ENCODE measurements around the gene HCLS1.
"Not testable (repeated sequence)": the region's sequence is repeated elsewhere in the genome, so short reads cannot be mapped to it uniquely, and the experiment has no call there.

Gene HCLS1

GRCh38 chr3:121595765-121596406 is 64.8 kb downstream of the HCLS1 start:
- no peak for DNase-seq (ENCODE audit: low spot score)

GRCh38 chr3:121594850-121595249 is 65.9 kb downstream of the HCLS1 start:
- DNase-seq (ENCODE audit: low spot score): no peak

DNA sequence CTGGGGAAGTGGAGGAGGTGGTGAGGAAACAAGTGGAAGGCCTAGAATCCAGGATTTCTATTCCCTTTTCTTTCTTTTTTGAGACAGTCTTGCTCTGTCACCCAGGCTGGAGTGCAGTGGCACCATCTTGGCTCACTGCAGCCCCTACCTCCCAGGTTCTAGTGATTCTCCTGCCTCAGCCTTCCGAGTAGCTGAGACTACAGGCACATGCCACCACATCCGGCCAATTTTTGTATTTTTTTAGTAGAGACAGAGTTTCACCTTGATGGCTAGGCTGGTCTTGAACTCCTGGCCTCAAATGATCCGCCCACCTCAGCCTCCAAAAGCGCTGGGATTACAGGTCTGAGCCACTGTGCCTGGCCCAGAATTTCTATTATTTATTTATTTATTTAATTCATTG is 66.9 kb downstream of the HCLS1 start:
- DNase-seq (ENCODE audit: low spot score): not testable (repeated sequence)

DNA sequence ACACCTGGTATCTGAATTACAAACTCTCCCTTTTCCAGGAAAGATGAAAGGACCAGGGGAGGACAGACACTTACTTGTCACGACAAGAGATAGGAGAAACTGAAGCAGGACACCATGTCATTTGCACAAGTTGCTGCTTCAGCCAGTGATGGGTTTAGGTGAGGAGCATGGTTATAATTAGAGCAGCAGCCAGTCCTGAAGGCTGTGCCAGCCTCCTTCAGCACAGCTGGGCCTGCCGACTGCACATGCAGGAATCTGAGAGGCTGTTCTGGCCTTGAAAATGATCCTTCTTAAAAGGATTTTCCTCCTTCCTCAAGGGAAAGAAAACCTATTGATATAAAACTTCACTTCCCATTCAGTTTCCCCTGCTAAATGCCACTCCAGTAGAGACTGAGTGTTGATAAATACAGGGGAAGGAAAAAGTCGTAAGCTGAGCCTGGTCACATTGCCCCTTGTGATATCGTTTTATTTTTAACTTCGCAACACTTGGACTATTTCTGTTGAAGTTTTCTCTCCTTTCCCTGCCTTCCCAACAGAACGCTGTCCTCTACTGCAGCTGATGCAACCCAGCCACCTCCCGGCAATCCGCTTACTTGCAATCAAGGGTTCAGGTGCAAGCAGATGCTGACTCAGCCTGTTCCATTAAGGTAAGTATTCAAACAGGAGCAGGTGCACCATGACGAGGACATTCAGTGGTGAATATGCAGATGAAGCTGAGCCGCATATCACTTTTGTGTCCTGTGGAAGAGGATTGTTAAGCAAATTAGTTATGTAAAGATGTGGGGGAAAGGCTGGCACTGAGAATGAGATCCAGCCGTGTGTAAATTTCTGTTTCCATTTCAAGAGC is 67.6 kb downstream of the HCLS1 start, which contains the start of gene FBXO40:
Gene FBXO40 (plus strand): TSS at position 524 of the 847 bp plus-strand sequence. CDS start 27,197 bp downstream, outside the sequence.
- DNase-seq (ENCODE audit: low spot score): no peak

DNA sequence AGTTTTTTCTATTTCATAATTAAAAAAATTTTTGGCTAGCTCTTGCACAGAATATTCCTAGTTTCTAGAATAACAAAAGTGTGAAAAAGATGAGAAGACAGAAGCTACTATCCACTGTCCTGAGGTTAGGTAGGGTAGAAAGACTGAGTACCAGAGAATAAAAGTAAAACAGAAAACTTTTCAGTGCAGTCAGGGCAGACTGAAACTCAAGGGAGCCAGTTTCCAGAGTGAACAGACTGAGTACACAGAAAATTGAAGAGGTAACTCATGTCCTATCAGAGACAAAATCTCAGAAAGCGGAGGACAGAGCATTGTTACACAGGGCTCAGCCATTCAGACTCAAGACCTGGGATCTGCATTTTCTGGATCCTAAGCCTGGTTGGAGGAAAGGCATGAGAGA is 76.3 kb downstream of the HCLS1 start:
- DNase-seq (ENCODE audit: low spot score): no peak

GRCh38 chr3:121581691-121582090 is 79.0 kb downstream of the HCLS1 start:
- DNase-seq (ENCODE audit: low spot score): no peak

Measured in AG08396 (cell line).